ENCODE data around the gene SCMH1. TPM values are rescaled to one million over a fixed set of nuclear protein-coding genes. Genes with fewer than 3 reads are reported as not detected.

SCMH1 gene
- total and polyA plus RNA-seq, 2 experiments from 2014 or later: 15.0 to 19.4 TPM

GRCh38 chr1:40977716-40978115 is 264.4 kb downstream of the SCMH1 start:
- H3K27me3 Mint-ChIP-seq (ENCODE audit: insufficient read depth, low read depth, poor library complexity): peaks cover 8% of the 10 kb centered on the region
- Histone ChIP-seq H3K27ac (ENCODE audit: low read depth) (no peak overlapping the region), H3K4me1 (ENCODE audit: insufficient read depth) (peaks cover 24% of the 10 kb centered on the region), H2AFZ (no peak overlapping the region), H3K4me2 (no peak overlapping the region), H3K36me3 (ENCODE audit: insufficient read depth) (no peaks in the 10 kb centered on the region), H3K79me2 (replicated peaks; ENCODE audit: insufficient read depth) (peaks cover 26% of the 10 kb centered on the region), H4K20me1 (replicated peaks; ENCODE audit: insufficient read depth) (peaks cover 14% of the 10 kb centered on the region), H3K27me3 (ENCODE audit: insufficient read depth) (no peaks in the 10 kb centered on the region), H3K9me2 (ENCODE audit: insufficient read depth) (no peaks in the 10 kb centered on the region), H3K4me3 (no peak overlapping the region), H3F3A (replicated peaks; ENCODE audit: low read depth) (0 out of 2 replicates have a peak, but pooled peaks cover 1% of the 10 kb centered on the region)
- TF ChIP-seq CTCF (conservative IDR thresholded peaks at IDR 0.05; ENCODE audit: low read depth in 2 of 2): no peak
- TF ChIP-seq REST (IDR thresholded peaks at IDR 0.05; ENCODE audit: unreplicated experiment): no peak
- TF ChIP-seq EZH2phosphoT487 (IDR thresholded peaks at IDR 0.05; ENCODE audit: unreplicated experiment): no peak
- no peak for TF ChIP-seq ZNF462 (CRISPR knock-in tag; IDR thresholded peaks at IDR 0.05)
- TF ChIP-seq EZH2 (IDR thresholded peaks at IDR 0.05; ENCODE audit: low read depth, unreplicated experiment): no peak
- H3K36me3 Mint-ChIP-seq (ENCODE audit: low read depth): peaks cover 9% of the 10 kb centered on the region
- DNase-seq (ENCODE audit: low spot score) (peak; percentile 15), ATAC-seq (no peak)
- no peak overlapping the region for H3K4me3 Mint-ChIP-seq
- no peaks in the 10 kb centered on the region for H3K9me3 Mint-ChIP-seq
- no peak overlapping the region for H3K27ac Mint-ChIP-seq
- peaks cover 21% of the 10 kb centered on the region for H3K4me1 Mint-ChIP-seq

Other genes with a start within 250 kb of the SCMH1 start
- gene SLFNL1, start 220.6 kb downstream of the SCMH1 start, total RNA-seq (2014; rRNA removed; shearing (Covaris generic)): 0.14 TPM in 1 of 2 replicates, not detected in the other
- gene SLFNL1, start 220.6 kb downstream of the SCMH1 start, polyA plus RNA-seq (2016; fragmentation: Nextera tagmentation; extraction: Ambion mirVana): 0.19 and 0.29 TPM in 2 replicates
- 4.2 and 4.5 TPM in 2 replicates for gene FOXO6, start 119.1 kb upstream of the SCMH1 start, total RNA-seq (2014; rRNA removed; shearing (Covaris generic))
- 0.66 and 0.68 TPM in 2 replicates for gene FOXO6, start 119.1 kb upstream of the SCMH1 start, polyA plus RNA-seq (2016; fragmentation: Nextera tagmentation; extraction: Ambion mirVana)
- gene EDN2, start 242.4 kb upstream of the SCMH1 start, total RNA-seq (2014; rRNA removed; shearing (Covaris generic)): not detected in 2 replicates
- gene EDN2, start 242.4 kb upstream of the SCMH1 start, polyA plus RNA-seq (2016; fragmentation: Nextera tagmentation; extraction: Ambion mirVana): not detected in 2 replicates